Transverse colon (tissue), 4 donors: ENCODE data around the gene CDK4.

Source experiments
- CTCF ChIP-seq, 5 experiments: fragments of 200-600 bp in 3 of 5; fragments of 450-650 bp in 2 of 5; sonication (generic) in 3 of 5; IDR thresholded peaks; 1 replicate in 2 of 5; 2 replicates in 3 of 5; pipeline ENCODE4 v1.5.1; 2016 to 2017; ENCODE audit warnings: antibody characterized with exemption in 5 of 5, inconsistent platforms in 3 of 5, mild to moderate bottlenecking in 2 of 5, moderate library complexity in 1 of 5
- EP300 ChIP-seq: sonication (generic); formaldehyde crosslinking; IDR thresholded peaks from one replicate; pipeline ENCODE4 v1.6.1; 2017; ENCODE audit warnings: antibody characterized with exemption, low read depth
- POLR2A ChIP-seq: fragments of 450-650 bp; IDR thresholded peaks from one replicate; pipeline ENCODE4 v1.6.1; 2016; ENCODE audit warnings: antibody characterized with exemption, mild to moderate bottlenecking, moderate library complexity
- POLR2AphosphoS5 ChIP-seq, 3 donors: sonication (generic); formaldehyde crosslinking; IDR thresholded peaks; one replicate each; pipeline ENCODE4 v1.6.1; 2016; ENCODE audit warnings: antibody characterized with exemption in 3 of 3

- TF ChIP-seq POLR2AphosphoS5 (IDR thresholded peaks at IDR 0.05) (no peak), POLR2A (no peak), CTCF (IDR thresholded peaks at IDR 0.05) (no peak), EP300 (no peak)
Observed at GRCh38 chr12:57725851-57726150, 26.3 kb downstream of the CDK4 start.
